Measurements from ENCODE around the gene FOXF1.

DNA sequence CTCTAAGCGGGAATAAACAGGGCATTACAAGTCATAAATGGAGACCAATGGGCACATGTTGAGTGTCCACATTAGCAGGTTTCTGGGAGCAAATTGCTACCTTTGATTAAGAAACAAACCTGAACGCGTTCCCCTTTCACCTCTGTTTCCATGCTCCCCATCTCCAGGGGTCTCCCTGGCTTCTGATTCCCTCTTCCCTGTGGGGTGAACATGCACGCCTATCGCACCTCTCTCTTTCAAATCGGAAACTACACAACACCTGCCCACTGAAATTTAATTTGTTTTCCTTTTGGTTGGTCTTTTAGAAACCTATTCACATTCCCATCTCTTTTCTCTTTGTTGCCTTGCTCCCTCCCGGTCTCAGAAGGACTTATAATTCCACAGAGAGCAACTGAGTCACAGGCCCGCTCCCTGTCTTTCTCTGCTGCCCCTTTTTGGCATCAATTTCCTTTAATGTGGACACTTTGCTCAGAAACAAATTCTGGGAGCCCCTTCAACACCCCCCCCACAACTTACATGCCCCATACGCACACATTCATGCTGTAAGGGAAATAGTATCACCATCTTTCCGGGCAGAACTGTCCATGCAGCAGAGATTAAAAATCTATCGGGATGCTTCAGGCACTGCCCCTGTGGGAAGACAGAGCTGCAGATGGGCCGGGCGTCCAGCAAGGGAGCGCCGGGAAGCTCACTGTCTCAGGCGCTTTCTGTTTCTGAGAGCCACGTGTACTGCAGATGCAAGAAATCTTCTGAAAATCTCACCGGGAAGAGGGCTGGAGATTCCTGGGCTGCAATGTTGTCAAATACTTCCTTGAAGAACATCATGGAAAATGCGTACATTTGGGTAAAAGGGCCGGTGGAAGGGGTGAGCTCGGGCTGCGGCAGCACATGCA, 7.2 kb upstream of the FOXF1 start:
- TF ChIP-seq EZH2 (IDR thresholded peaks at IDR 0.05) = peak; percentile 94
- TF ChIP-seq EZH2phosphoT487 (IDR thresholded peaks at IDR 0.05) = peak; percentile 50
- no peak for TF ChIP-seq CTCF (IDR thresholded peaks at IDR 0.05)

Data from neural progenitor cell (in vitro differentiated cells).